Esophagus muscularis mucosa (tissue), 3 donors: ENCODE data around the gene IQGAP2.

Source experiments
- CTCF ChIP-seq, 3 experiments: fragments of 200-600 bp in 2 of 3; fragments of 450-650 bp in 1 of 3; sonication (generic) in 2 of 3; IDR thresholded peaks; one replicate each; pipeline ENCODE4 v1.5.1; 2017 to 2019; ENCODE audit warnings: antibody characterized with exemption in 3 of 3, mild to moderate bottlenecking in 2 of 3, moderate library complexity in 1 of 3
- POLR2A ChIP-seq: fragments of 450-650 bp; IDR thresholded peaks from one replicate; pipeline ENCODE4 v1.6.1; 2017; ENCODE audit warnings: antibody characterized with exemption, moderate library complexity, mild to moderate bottlenecking, low read depth
- POLR2AphosphoS5 ChIP-seq, 2 donors: sonication (generic); formaldehyde crosslinking; IDR thresholded peaks; one replicate each; pipeline ENCODE4 v1.6.1; 2017; ENCODE audit warnings: antibody characterized with exemption in 2 of 2

GRCh38 chr5:76468635-76469425 lies 65.7 kb downstream of the IQGAP2 start:
- TF ChIP-seq CTCF (IDR thresholded peaks at IDR 0.05) = no peak
- no peak for TF ChIP-seq POLR2A
- TF ChIP-seq POLR2AphosphoS5 (IDR thresholded peaks at IDR 0.05) = no peak
